CD14-positive monocyte (primary cell): Measurements from ENCODE around the gene PRCP. TPM values are rescaled to one million over a fixed set of nuclear protein-coding genes. Genes with fewer than 3 reads are reported as not detected.

Experiments used
- DNase-seq, 3 donors: peaks; one replicate each; pipeline ENCODE4 v3.0.0-alpha.2; 2011 to 2022
- H2AFZ ChIP-seq: 2 replicates; pipeline ENCODE4 v1.6.0; 2012; ENCODE audit warnings: mild to moderate bottlenecking, low read depth, low read length, inconsistent platforms; ENCODE audit not compliant: insufficient read depth, poor library complexity, severe bottlenecking
- H3K27ac ChIP-seq, 2 donors: 1 replicate in 1 of 2; 2 replicates in 1 of 2; pipeline ENCODE4 v1.5.1; 2012 to 2013; ENCODE audit warnings: low read length in 2 of 2, control low read depth in 1 of 2, inconsistent platforms in 1 of 2, low read depth in 1 of 2, mild to moderate bottlenecking in 1 of 2
- H3K27me3 ChIP-seq, 2 donors: one replicate each; pipeline versions ENCODE4 v1.6.0 to v1.6.1; 2011 to 2013; ENCODE audit warnings: low read length in 2 of 2; ENCODE audit not compliant: control insufficient read depth in 2 of 2, insufficient read depth in 2 of 2
- H3K36me3 ChIP-seq, 2 donors: replicated peaks in 1 of 2; 1 replicate in 1 of 2; 2 replicates in 1 of 2; pipeline versions ENCODE4 v1.5.1 to v1.6.1; 2012 to 2013; ENCODE audit warnings: low read length in 2 of 2, control low read depth in 1 of 2, inconsistent platforms in 1 of 2, mild to moderate bottlenecking in 1 of 2; ENCODE audit not compliant: insufficient read depth in 2 of 2, control insufficient read depth in 1 of 2
- H3K4me1 ChIP-seq, 2 donors: 1 replicate in 1 of 2; 2 replicates in 1 of 2; pipeline versions ENCODE4 v1.5.1 to v1.6.1; 2012 to 2013; ENCODE audit warnings: low read length in 2 of 2, control low read depth in 1 of 2, inconsistent platforms in 1 of 2, mild to moderate bottlenecking in 1 of 2, moderate library complexity in 1 of 2; ENCODE audit not compliant: insufficient read depth in 2 of 2, control insufficient read depth in 1 of 2
- H3K4me2 ChIP-seq: replicated peaks from 2 replicates; pipeline ENCODE3; 2012; ENCODE audit warnings: low read length, moderate library complexity, mild to moderate bottlenecking; ENCODE audit not compliant: poor library complexity, severe bottlenecking; ENCODE audit errors: extremely low read depth
- H3K4me3 ChIP-seq, 3 experiments: fragments of 200-600 bp in 1 of 3; sonication (generic) in 1 of 3; replicated peaks in 1 of 3; 1 replicate in 2 of 3; 2 replicates in 1 of 3; pipeline ENCODE4 v1.5.1; 2011 to 2013; ENCODE audit warnings: low read length in 3 of 3, mild to moderate bottlenecking in 3 of 3, control low read depth in 2 of 3, low read depth in 2 of 3, inconsistent platforms in 1 of 3, moderate library complexity in 1 of 3
- H3K79me2 ChIP-seq: 2 replicates; pipeline ENCODE4 v1.6.0; 2012; ENCODE audit warnings: mild to moderate bottlenecking, control low read depth, inconsistent platforms, low read length, moderate library complexity; ENCODE audit not compliant: insufficient read depth
- H3K9ac ChIP-seq: 2 replicates; pipeline ENCODE4 v1.6.0; 2017; ENCODE audit warnings: low read length, mild to moderate bottlenecking; ENCODE audit not compliant: insufficient read depth, poor library complexity, severe bottlenecking
- H3K9me3 ChIP-seq, 2 donors: replicated peaks in 1 of 2; 1 replicate in 1 of 2; 2 replicates in 1 of 2; pipeline versions ENCODE4 v1.5.1 to v1.6.1; 2012 to 2013; ENCODE audit warnings: low read length in 2 of 2, control low read depth in 1 of 2; ENCODE audit not compliant: control insufficient read depth in 1 of 2, insufficient read depth in 1 of 2
- H4K20me1 ChIP-seq: 2 replicates; pipeline ENCODE4 v1.6.0; 2012; ENCODE audit warnings: mild to moderate bottlenecking, low read length, control low read depth, moderate library complexity; ENCODE audit not compliant: insufficient read depth
- H3K27ac Mint-ChIP-seq, 7 donors: one replicate each; pipeline ENCODE4 v1.8.0; 2020; ENCODE audit warnings: mild to moderate bottlenecking in 7 of 7, mixed read lengths in 7 of 7, moderate library complexity in 6 of 7, inconsistent platforms in 2 of 7
- H3K27me3 Mint-ChIP-seq, 3 donors: one replicate each; pipeline ENCODE4 v1.8.0; 2021 to 2022; ENCODE audit warnings: low read depth in 3 of 3, mild to moderate bottlenecking in 3 of 3, mixed read lengths in 3 of 3, moderate library complexity in 3 of 3, inconsistent platforms in 1 of 3
- H3K36me3 Mint-ChIP-seq, 2 donors: one replicate each; pipeline ENCODE4 v1.8.0; 2020; ENCODE audit warnings: mixed read lengths in 2 of 2, inconsistent platforms in 1 of 2, mild to moderate bottlenecking in 1 of 2
- H3K4me1 Mint-ChIP-seq: one replicate; pipeline ENCODE4 v1.8.0; 2020; ENCODE audit warnings: mild to moderate bottlenecking, mixed read lengths
- H3K4me3 Mint-ChIP-seq, 2 donors: one replicate each; pipeline ENCODE4 v1.8.0; 2020; ENCODE audit warnings: mild to moderate bottlenecking in 2 of 2, mixed read lengths in 2 of 2, moderate library complexity in 1 of 2
- H3K9me3 Mint-ChIP-seq, 7 donors: one replicate each; pipeline ENCODE4 v1.8.0; 2020 to 2022; ENCODE audit warnings: mixed read lengths in 7 of 7, mild to moderate bottlenecking in 6 of 7, moderate library complexity in 6 of 7, inconsistent platforms in 2 of 7
- WGBS: methylation state at CpG from one replicate; pipeline ENCODE4 v1.1.5; 2013; ENCODE audit warnings: missing lambda C conversion rate; ENCODE audit not compliant: insufficient coverage; 5-methylcytosine and 5-hydroxymethylcytosine counted together
- intact Hi-C, 2 donors: fragments of 100-400 bp; cut with micrococcal nuclease; formaldehyde crosslinking; loops; one replicate each; pipeline versions ENCODE4 v1.15.0 to v1.15.1; 2023
- polyA plus RNA-seq, 3 donors: library from polyadenylated mRNA; depleted of rRNA in 1 of 3; unstranded in 2 of 3; stranded (reverse) in 1 of 3; fragments of 300-500 nt in 2 of 3; fragments of >200 nt in 1 of 3; fragmentation: Illumina TruSeq in 2 of 3; gene quantifications; 1 replicate in 2 of 3; 2 replicates in 1 of 3; pipeline ENCODE4 v1.2.3, GENCODE V29; 2012 to 2021
- TF ChIP-seq, protein P1 (sequence below): fragments of 200-600 bp; IDR thresholded peaks from one replicate; pipeline ENCODE4 v1.8.0; 2022; ENCODE audit warnings: antibody characterized with exemption, mild to moderate bottlenecking

PRCP gene
- polyA plus RNA-seq, 3 donors: 68.0 to 228 (median 186) TPM

DNA sequence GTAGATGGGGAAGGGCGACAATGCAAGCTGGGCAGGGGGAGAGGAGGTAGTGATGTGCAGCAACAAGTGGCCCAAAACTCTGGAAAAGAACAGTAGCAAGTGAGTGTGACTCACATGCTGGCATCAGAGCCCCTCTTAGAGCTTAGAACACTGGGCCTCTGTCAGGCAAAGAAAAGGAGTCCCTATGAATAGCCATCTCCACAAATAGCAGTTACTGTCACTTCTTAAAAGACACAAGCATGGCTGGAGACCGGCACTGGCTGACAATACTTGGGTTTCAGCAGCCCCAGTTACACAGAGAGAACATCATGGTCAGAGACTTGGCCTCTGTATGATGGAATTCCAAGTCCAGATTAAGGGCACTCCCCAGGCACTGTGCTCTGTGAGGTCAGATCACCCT, 58.2 kb downstream of the PRCP start:
- Mint-ChIP-seq H3K27me3 (no peaks in the 10 kb centered on the region), H3K36me3 (peaks cover 57 to 71% of the 10 kb centered on the region in 2 donors), H3K4me1 (peaks cover 3% of the 10 kb centered on the region), H3K9me3 (peaks cover 0 to 2% (median 0%) of the 10 kb centered on the region in 7 donors), H3K27ac (no peak overlapping the region), H3K4me3 (no peak overlapping the region)
- no peak overlapping the region for H3K27ac ChIP-seq
- DNase-seq: no peak
- no peak overlapping the region for H3K4me2 ChIP-seq
- no peaks in the 10 kb centered on the region for H3K79me2 ChIP-seq
- TF ChIP-seq, protein P1, sequence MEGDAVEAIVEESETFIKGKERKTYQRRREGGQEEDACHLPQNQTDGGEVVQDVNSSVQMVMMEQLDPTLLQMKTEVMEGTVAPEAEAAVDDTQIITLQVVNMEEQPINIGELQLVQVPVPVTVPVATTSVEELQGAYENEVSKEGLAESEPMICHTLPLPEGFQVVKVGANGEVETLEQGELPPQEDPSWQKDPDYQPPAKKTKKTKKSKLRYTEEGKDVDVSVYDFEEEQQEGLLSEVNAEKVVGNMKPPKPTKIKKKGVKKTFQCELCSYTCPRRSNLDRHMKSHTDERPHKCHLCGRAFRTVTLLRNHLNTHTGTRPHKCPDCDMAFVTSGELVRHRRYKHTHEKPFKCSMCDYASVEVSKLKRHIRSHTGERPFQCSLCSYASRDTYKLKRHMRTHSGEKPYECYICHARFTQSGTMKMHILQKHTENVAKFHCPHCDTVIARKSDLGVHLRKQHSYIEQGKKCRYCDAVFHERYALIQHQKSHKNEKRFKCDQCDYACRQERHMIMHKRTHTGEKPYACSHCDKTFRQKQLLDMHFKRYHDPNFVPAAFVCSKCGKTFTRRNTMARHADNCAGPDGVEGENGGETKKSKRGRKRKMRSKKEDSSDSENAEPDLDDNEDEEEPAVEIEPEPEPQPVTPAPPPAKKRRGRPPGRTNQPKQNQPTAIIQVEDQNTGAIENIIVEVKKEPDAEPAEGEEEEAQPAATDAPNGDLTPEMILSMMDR: no peak
- no peak overlapping the region for H3K9ac ChIP-seq
- H3K4me1 ChIP-seq: no peaks in the 10 kb centered on the region
- H3K27me3 ChIP-seq: no peaks in the 10 kb centered on the region
- no peak overlapping the region for H2AFZ ChIP-seq
- no peaks in the 10 kb centered on the region for H3K9me3 ChIP-seq
- H4K20me1 ChIP-seq: no peaks in the 10 kb centered on the region
- intact Hi-C loops: no loop called here
- H3K36me3 ChIP-seq: peaks cover 24 to 68% of the 10 kb centered on the region in 2 donors
- H3K4me3 ChIP-seq: no peak overlapping the region
- 79% methylated on average over 2 of the region's 2 CpGs for WGBS

DNA sequence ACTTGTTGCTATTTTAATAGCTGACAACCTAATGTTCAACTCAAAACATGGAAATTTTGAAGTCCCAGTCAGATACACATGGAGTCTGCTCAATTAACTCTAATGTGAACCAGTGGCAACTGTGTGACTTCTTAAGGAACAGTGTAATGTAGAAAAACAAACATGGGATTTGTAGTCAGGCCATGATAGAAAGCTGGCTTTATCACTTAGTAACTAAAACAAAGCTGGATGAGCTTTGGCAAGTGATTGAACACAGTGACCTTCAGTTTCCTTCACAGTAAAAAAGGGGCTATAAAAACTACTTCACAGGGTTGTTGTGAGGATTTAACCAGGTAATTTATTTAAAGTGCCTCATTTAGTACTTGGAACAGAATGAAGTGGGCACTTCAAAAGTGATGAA, 62.6 kb downstream of the PRCP start:
- H4K20me1 ChIP-seq: no peaks in the 10 kb centered on the region
- H3K27ac Mint-ChIP-seq: no peak overlapping the region
- H3K36me3 Mint-ChIP-seq: peaks cover 70 to 81% of the 10 kb centered on the region in 2 donors
- H3K79me2 ChIP-seq: no peaks in the 10 kb centered on the region
- no peak overlapping the region for H3K4me3 ChIP-seq
- H3K27me3 ChIP-seq: no peaks in the 10 kb centered on the region
- H3K27me3 Mint-ChIP-seq: no peaks in the 10 kb centered on the region
- H3K4me3 Mint-ChIP-seq: no peak overlapping the region
- no peak for DNase-seq
- H3K9me3 ChIP-seq: no peaks in the 10 kb centered on the region
- H3K4me1 Mint-ChIP-seq: no peaks in the 10 kb centered on the region
- H3K9ac ChIP-seq: no peak overlapping the region
- H2AFZ ChIP-seq: no peak overlapping the region
- no peak overlapping the region for H3K4me2 ChIP-seq
- no peaks in the 10 kb centered on the region for H3K4me1 ChIP-seq
- no peak overlapping the region for H3K27ac ChIP-seq
- intact Hi-C loops: no loop called here
- TF ChIP-seq, protein P1: no peak
- peaks cover 0 to 3% (median 0%) of the 10 kb centered on the region in 7 donors for H3K9me3 Mint-ChIP-seq
- peaks cover 45 to 83% of the 10 kb centered on the region in 2 donors for H3K36me3 ChIP-seq
